NCI-H1105 treated with DMSO at 0.1 percent for 48 hours (cell line): ENCODE measurements around the gene COL4A3.
"Not testable (repeated sequence)": the region's sequence is repeated elsewhere in the genome, so short reads cannot be mapped to it uniquely, and the experiment has no call there.

Experiments
- DNase-seq: peaks from one replicate; lab custom pipeline; 2025; lab: John Stamatoyannopoulos, UW

The COL4A3 gene

GRCh38 chr2:227206406-227206805 lies 42.0 kb downstream of the COL4A3 start:
- no peak for DNase-seq

- no peak for DNase-seq
Observed at GRCh38 chr2:227207573-227207972, 43.1 kb downstream of the COL4A3 start.

- DNase-seq = no peak
Observed at GRCh38 chr2:227214622-227215041, 50.2 kb downstream of the COL4A3 start.

GRCh38 chr2:227219312-227220105 lies 55.1 kb downstream of the COL4A3 start:
- no peak for DNase-seq

GRCh38 chr2:227221120-227221519 lies 56.7 kb downstream of the COL4A3 start:
- no peak for DNase-seq

- DNase-seq = no peak
Observed at GRCh38 chr2:227222292-227222691, 57.9 kb downstream of the COL4A3 start.

- DNase-seq = not testable (repeated sequence)
Observed at GRCh38 chr2:227225641-227226040, 61.2 kb downstream of the COL4A3 start.

GRCh38 chr2:227228061-227228667 lies 63.7 kb downstream of the COL4A3 start:
- peak; percentile 90 for DNase-seq

GRCh38 chr2:227230151-227230550 lies 65.7 kb downstream of the COL4A3 start:
- DNase-seq = no peak

GRCh38 chr2:227234429-227234828 lies 70.0 kb downstream of the COL4A3 start:
- DNase-seq = no peak

- DNase-seq = no peak
Observed at GRCh38 chr2:227237786-227238185, 73.4 kb downstream of the COL4A3 start.

- peak; percentile 44 for DNase-seq
Observed at GRCh38 chr2:227238238-227239237, 74.1 kb downstream of the COL4A3 start.

GRCh38 chr2:227241005-227241404 lies 76.6 kb downstream of the COL4A3 start:
- DNase-seq = no peak

- peak; percentile 5 for DNase-seq
Observed at GRCh38 chr2:227248876-227249275, 84.5 kb downstream of the COL4A3 start.

GRCh38 chr2:227252831-227253230 lies 88.4 kb downstream of the COL4A3 start:
- DNase-seq = no peak

- DNase-seq = no peak
Observed at GRCh38 chr2:227256605-227257004, 92.2 kb downstream of the COL4A3 start.

- no peak for DNase-seq
Observed at GRCh38 chr2:227257820-227258219, 93.4 kb downstream of the COL4A3 start.

GRCh38 chr2:227260041-227260440 lies 95.6 kb downstream of the COL4A3 start:
- no peak for DNase-seq

GRCh38 chr2:227267410-227268115 lies 103.1 kb downstream of the COL4A3 start:
- no peak for DNase-seq

GRCh38 chr2:227280895-227281294 lies 116.5 kb downstream of the COL4A3 start:
- no peak for DNase-seq

GRCh38 chr2:227285741-227286236 lies 121.4 kb downstream of the COL4A3 start:
- DNase-seq = no peak
